RKO (cell line): Measurements from ENCODE around the gene RFPL1.

Experiments
- DNase-seq: peaks from one replicate; pipeline ENCODE4 v3.0.0-alpha.2; 2016; ENCODE audit warnings: low spot score

RFPL1 gene

GRCh38 chr22:29443452-29443851 lies 5.1 kb downstream of the RFPL1 start:
- DNase-seq: no peak

GRCh38 chr22:29443861-29444792 lies 5.7 kb downstream of the RFPL1 start:
- no peak for DNase-seq

GRCh38 chr22:29445508-29445907 lies 7.1 kb downstream of the RFPL1 start:
- DNase-seq: no peak

- no peak for DNase-seq
Observed at GRCh38 chr22:29447906-29448305, 9.5 kb downstream of the RFPL1 start.

- no peak for DNase-seq
Observed at GRCh38 chr22:29449296-29449875, 11.0 kb downstream of the RFPL1 start.

GRCh38 chr22:29450222-29450621 lies 11.8 kb downstream of the RFPL1 start:
- DNase-seq: no peak

- no peak for DNase-seq
Observed at GRCh38 chr22:29451863-29452262, 13.5 kb downstream of the RFPL1 start.

GRCh38 chr22:29454276-29454675 lies 15.9 kb downstream of the RFPL1 start:
- DNase-seq: no peak

GRCh38 chr22:29456211-29456671 lies 17.9 kb downstream of the RFPL1 start:
- DNase-seq: no peak

- DNase-seq: peak; percentile 66
Observed at GRCh38 chr22:29457730-29458129, 19.3 kb downstream of the RFPL1 start.

GRCh38 chr22:29458551-29458950 lies 20.2 kb downstream of the RFPL1 start:
- DNase-seq: no peak

GRCh38 chr22:29459773-29460172 lies 21.4 kb downstream of the RFPL1 start:
- DNase-seq: no peak

- DNase-seq: no peak
Observed at GRCh38 chr22:29461263-29461662, 22.9 kb downstream of the RFPL1 start.

GRCh38 chr22:29463629-29464028 lies 25.2 kb downstream of the RFPL1 start:
- no peak for DNase-seq

- no peak for DNase-seq
Observed at GRCh38 chr22:29464581-29464980, 26.2 kb downstream of the RFPL1 start.

- no peak for DNase-seq
Observed at GRCh38 chr22:29469755-29470154, 31.4 kb downstream of the RFPL1 start.

GRCh38 chr22:29470159-29470855 lies 31.9 kb downstream of the RFPL1 start:
- DNase-seq: peak; percentile 60

GRCh38 chr22:29473001-29473400 lies 34.6 kb downstream of the RFPL1 start:
- DNase-seq: no peak

GRCh38 chr22:29475550-29475949 lies 37.2 kb downstream of the RFPL1 start:
- DNase-seq: no peak

- DNase-seq: peak; percentile 44
Observed at GRCh38 chr22:29476116-29476515, 37.7 kb downstream of the RFPL1 start.

GRCh38 chr22:29477723-29478318 lies 39.4 kb downstream of the RFPL1 start:
- DNase-seq: no peak
